ENCODE results near the gene ATP8A2. TPM values are rescaled to one million over a fixed set of nuclear protein-coding genes. Genes with fewer than 3 reads are reported as not detected.

Gene ATP8A2
- total RNA-seq, 1 donor from 2014 or later = 1.9 TPM

- Mint-ChIP-seq H3K9me3 (ENCODE audit: low read depth) (no peaks in the 10 kb centered on the region), H3K27ac (ENCODE audit: unreplicated experiment) (no peak overlapping the region), H3K27me3 (ENCODE audit: low read depth) (no peaks in the 10 kb centered on the region), H3K4me1 (ENCODE audit: low read depth) (peaks cover 59% of the 10 kb centered on the region), H3K36me3 (ENCODE audit: low read depth) (no peaks in the 10 kb centered on the region), H3K4me3 (ENCODE audit: unreplicated experiment) (no peak overlapping the region)
- no peak for DNase-seq (ENCODE audit: low spot score)
- no peak for TF ChIP-seq CTCF (IDR thresholded peaks at IDR 0.05)
These were observed 510.9 kb downstream of the ATP8A2 start for GRCh38 chr13:25882466-25883357.

GRCh38 chr13:25885418-25885817 is 513.6 kb downstream of the ATP8A2 start:
- no peaks in the 10 kb centered on the region for H3K9me3 Mint-ChIP-seq (ENCODE audit: low read depth)
- no peaks in the 10 kb centered on the region for H3K36me3 Mint-ChIP-seq (ENCODE audit: low read depth)
- H3K27ac Mint-ChIP-seq (ENCODE audit: unreplicated experiment) = no peak overlapping the region

GRCh38 chr13:25886438-25887214 is 514.9 kb downstream of the ATP8A2 start:
- Mint-ChIP-seq H3K27me3 (ENCODE audit: low read depth) (no peaks in the 10 kb centered on the region), H3K9me3 (ENCODE audit: low read depth) (no peaks in the 10 kb centered on the region), H3K4me1 (ENCODE audit: low read depth) (peaks cover 44% of the 10 kb centered on the region), H3K36me3 (ENCODE audit: low read depth) (no peaks in the 10 kb centered on the region), H3K27ac (ENCODE audit: unreplicated experiment) (peak overlapping the region; percentile 27), H3K4me3 (ENCODE audit: unreplicated experiment) (no peak overlapping the region)
- peak; percentile 17 for TF ChIP-seq CTCF (IDR thresholded peaks at IDR 0.05)
- peak; percentile 65 for DNase-seq (ENCODE audit: low spot score)

More at GRCh38 chr13:25885418-25885817, 513.6 kb downstream of the ATP8A2 start:
- no peaks in the 10 kb centered on the region for H3K27me3 Mint-ChIP-seq (ENCODE audit: low read depth)
- no peak overlapping the region for H3K4me3 Mint-ChIP-seq (ENCODE audit: unreplicated experiment)
- no peak for TF ChIP-seq CTCF (IDR thresholded peaks at IDR 0.05)
- H3K4me1 Mint-ChIP-seq (ENCODE audit: low read depth) = peaks cover 51% of the 10 kb centered on the region
- DNase-seq (ENCODE audit: low spot score) = no peak

GRCh38 chr13:25887962-25888655 is 516.3 kb downstream of the ATP8A2 start:
- no peaks in the 10 kb centered on the region for H3K36me3 Mint-ChIP-seq (ENCODE audit: low read depth)
- DNase-seq (ENCODE audit: low spot score) = no peak
- H3K27me3 Mint-ChIP-seq (ENCODE audit: low read depth) = no peaks in the 10 kb centered on the region
- TF ChIP-seq CTCF (IDR thresholded peaks at IDR 0.05) = no peak
- H3K4me3 Mint-ChIP-seq (ENCODE audit: unreplicated experiment) = no peak overlapping the region
- H3K27ac Mint-ChIP-seq (ENCODE audit: unreplicated experiment) = no peak overlapping the region
- H3K9me3 Mint-ChIP-seq (ENCODE audit: low read depth) = no peaks in the 10 kb centered on the region
- peaks cover 30% of the 10 kb centered on the region for H3K4me1 Mint-ChIP-seq (ENCODE audit: low read depth)

All from chondrocyte (in vitro differentiated cells).